WI38 (cell line): ENCODE data around the gene FADS2.

Experiments used
- H3K4me3 ChIP-seq: 2 replicates; pipeline ENCODE4 v1.5.1; 2011; ENCODE audit warnings: low read depth, mild to moderate bottlenecking, control low read depth, low read length
- TF ChIP-seq, protein P1 (sequence below): IDR thresholded peaks from 2 replicates; pipeline ENCODE4 v1.5.1; 2012; ENCODE audit warnings: low read depth, mild to moderate bottlenecking, control low read depth, low read length

Gene FADS2

DNA sequence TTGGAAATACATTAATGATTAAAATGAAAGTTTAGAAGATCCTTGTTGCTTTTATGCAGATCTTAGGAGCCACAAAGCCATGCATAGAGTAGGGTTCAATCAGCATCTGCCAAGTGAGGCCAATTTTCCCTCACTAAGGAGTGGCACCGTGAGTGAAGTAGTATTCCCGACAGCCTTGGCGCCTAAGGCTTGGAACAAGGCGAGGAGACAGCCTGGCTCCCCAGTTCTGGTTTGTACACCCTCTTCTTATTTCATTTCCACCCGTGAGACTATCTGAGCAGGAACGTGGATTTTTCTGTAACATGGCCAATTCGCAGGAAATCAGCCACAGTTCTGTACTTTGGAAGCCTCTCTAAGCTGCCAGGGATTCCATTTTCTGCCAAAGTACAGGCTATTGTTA, 22.6 kb downstream of the FADS2 start:
- TF ChIP-seq, protein P1, sequence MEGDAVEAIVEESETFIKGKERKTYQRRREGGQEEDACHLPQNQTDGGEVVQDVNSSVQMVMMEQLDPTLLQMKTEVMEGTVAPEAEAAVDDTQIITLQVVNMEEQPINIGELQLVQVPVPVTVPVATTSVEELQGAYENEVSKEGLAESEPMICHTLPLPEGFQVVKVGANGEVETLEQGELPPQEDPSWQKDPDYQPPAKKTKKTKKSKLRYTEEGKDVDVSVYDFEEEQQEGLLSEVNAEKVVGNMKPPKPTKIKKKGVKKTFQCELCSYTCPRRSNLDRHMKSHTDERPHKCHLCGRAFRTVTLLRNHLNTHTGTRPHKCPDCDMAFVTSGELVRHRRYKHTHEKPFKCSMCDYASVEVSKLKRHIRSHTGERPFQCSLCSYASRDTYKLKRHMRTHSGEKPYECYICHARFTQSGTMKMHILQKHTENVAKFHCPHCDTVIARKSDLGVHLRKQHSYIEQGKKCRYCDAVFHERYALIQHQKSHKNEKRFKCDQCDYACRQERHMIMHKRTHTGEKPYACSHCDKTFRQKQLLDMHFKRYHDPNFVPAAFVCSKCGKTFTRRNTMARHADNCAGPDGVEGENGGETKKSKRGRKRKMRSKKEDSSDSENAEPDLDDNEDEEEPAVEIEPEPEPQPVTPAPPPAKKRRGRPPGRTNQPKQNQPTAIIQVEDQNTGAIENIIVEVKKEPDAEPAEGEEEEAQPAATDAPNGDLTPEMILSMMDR, result no peak

DNA sequence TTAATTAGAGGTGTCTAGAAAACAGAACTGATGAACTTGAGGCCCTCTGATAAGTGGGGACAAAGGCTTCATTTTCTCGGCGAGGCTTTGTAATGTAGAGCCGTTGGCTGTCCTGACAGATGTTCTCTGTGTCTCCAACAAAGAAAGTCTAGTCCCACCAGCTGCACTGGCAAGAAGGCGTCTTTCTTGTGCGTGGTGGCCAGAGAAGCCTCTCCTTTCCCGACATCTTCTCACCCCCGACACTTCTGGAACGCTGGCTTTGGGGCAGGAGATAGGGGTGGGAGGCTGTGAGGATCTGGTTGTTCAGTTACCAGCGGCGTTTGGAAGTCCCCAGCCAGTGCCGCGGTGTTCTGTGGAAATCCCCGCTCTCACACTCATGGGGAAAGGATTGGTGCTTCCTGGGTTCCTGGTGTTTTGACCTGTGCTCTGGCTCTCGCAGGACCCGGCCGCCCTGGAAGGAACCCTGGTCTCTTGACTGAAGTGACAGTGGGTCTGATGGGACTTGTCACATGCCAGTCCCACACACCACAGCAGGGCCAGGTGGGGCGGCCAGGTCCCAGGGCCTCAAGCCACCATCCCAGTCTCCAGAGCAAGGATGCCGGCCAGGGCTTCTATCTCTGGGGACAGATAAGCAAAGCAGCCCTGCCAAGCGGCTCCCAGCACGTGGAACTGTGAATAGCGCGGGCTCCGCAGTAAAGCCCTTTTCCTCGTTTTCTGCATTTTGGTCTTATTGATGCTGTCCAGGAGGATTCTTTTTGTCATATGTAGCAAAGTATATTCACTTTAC, 23.2 kb downstream of the FADS2 start:
- TF ChIP-seq, protein P1, result no peak
- H3K4me3 ChIP-seq, result no peak overlapping the region

More for the DNA sequence above, 22.6 kb downstream of the FADS2 start:
- H3K4me3 ChIP-seq, result no peak overlapping the region

- TF ChIP-seq, protein P1, result no peak
- no peak overlapping the region for H3K4me3 ChIP-seq
Measured at GRCh38 chr11:61851900-61852295, 23.8 kb downstream of the FADS2 start.

DNA sequence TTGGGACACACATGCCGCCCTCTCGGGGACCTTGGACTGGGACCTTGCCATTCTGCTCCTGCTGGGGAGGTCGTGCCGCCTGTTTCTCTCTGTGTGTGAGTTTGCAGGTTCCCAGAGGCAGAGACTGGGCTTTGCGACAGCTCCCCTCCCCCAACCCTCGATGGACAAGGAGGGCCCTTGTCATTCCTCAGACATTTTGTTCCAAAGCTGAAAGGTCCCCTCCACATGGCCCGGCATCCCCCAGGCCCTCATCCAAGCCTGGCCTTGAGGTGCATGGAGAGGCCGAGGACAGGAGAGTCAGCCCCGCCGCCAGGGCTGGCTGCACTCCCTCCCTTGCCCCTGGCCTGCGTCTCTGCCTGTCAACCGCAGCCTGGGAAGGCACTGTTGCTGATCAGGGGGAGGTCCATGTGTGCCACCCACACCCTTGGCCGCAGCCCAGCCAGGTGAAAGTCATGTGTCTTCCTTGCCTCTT, 25.6 kb downstream of the FADS2 start:
- TF ChIP-seq, protein P1, result no peak

DNA sequence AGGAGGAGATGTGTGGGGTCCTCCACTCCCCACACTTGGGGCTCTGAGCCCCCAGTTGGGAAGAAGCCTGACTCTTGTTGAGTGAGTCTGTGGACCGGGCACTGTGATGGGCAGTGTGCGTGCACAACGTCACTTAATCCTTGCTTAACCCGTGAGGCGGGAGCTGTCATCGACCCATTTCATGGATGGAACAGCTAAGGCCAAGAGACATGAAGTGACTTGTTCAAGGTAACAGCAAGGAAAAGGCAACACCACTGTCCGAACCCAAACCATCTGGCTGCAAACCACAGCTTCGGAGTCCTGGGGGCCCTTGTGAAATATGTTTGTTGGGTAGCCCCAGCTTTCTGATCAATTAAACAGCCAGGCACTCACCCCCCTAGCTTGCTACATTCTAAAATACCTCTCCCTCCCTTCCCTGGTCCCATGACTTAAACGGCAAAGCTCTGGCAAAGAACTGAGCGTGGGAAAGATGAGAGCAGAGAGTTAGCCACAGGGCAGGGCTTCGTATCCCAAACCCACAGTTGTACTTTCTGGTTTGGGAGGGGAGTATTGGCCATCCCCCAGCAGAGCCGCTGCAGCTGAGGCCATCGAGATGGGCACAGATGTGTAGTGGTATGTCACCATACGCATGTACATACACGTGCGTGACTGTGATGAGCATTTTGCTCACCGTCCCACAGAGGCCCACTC, 26.3 kb downstream of the FADS2 start:
- TF ChIP-seq, protein P1, result no peak

More for the DNA sequence above, 25.6 kb downstream of the FADS2 start:
- H3K4me3 ChIP-seq, result no peak overlapping the region

DNA sequence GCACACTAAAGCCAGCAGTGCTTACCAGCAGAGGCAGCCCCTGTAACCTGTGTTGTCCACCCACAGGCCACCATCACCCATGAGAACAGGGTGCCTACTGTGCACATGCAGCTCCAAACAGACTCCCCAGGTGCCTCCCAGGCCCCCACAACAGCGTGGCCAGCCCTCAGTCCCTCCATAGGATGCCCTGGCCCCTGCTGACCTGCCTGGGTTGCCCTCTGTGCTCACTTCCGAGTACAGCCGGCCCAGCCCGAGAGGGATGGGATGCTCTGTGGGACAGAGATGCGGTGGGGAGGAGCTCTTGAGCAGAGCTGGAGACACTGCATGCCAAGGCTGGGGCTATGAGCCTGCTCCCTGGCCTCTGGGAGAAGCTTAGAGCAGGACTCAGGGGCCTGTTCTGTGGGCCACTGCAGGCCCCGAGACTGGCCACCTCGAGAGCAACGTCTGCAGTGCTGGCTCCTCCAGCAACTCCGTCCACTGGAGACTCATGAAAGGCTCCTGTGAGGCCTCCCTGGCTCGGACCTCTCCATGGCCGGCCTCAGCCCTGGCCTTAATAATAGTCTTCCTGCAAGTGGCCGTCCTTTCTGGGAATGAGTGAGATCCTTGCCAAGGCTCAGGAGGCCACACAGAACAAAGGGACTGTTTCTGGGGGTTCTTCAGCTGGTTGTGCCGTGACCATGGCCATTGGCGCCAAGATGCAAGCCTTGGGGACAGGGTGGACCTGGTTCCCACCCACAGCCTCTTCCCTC, 27.0 kb downstream of the FADS2 start:
- H3K4me3 ChIP-seq, result no peak overlapping the region
- TF ChIP-seq, protein P1, result no peak

More for the DNA sequence above, 26.3 kb downstream of the FADS2 start:
- no peak overlapping the region for H3K4me3 ChIP-seq
